ENCODE results near the gene MAP2K2.

The MAP2K2 gene

DNA sequence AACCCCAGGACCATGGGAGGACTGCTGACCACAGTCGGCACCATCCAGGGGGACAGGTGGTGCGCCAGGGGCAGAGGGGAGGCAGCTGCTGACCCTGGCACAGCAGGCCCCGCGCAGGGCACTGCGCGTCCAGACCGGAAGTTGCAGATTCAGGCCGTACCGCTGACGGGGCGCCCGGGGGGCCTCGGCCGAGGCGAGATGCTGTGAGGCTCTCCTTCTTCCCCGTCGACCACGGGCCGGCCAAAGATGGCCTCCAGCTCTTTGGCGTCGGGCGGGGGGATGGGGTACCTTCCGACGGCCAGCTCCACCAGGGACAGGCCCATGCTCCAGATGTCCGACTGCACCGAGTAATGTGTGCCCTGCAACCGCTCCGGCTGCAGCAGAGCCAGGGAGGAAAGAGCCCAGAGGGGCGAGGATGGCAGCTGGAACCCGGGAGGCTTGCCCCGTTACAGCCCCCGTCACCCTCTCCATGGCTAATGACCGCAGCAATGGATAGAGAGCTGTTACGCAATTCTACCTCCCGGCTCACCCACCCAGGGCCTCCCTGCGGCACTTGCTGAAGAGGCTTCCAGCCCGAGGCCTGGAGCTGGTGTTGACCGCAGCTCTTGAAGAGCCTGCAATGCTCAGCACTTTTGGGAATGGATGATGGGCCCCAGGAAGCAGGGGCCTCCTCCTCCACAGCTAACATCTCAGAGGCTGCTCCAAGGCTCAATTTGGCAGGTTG, 24.7 kb downstream of the MAP2K2 start:
- no peak for DNase-seq
- Histone ChIP-seq H3K4me1 (peaks cover 0 to 23% (median 17%) of the 10 kb centered on the region in 4 donors), H3K36me3 (peaks cover 49 to 88% (median 60%) of the 10 kb centered on the region in 3 donors), H3K27ac (peak overlapping the region in 1 of 2 donors; percentile 76), H3K27me3 (no peaks in the 10 kb centered on the region), H3K9me3 (no peaks in the 10 kb centered on the region), H3K4me3 (no peak overlapping the region)
- intact Hi-C loops (cut with DNase I; ENCODE audit: low total_unique reads), result no loop called here
- TF ChIP-seq, protein P1, sequence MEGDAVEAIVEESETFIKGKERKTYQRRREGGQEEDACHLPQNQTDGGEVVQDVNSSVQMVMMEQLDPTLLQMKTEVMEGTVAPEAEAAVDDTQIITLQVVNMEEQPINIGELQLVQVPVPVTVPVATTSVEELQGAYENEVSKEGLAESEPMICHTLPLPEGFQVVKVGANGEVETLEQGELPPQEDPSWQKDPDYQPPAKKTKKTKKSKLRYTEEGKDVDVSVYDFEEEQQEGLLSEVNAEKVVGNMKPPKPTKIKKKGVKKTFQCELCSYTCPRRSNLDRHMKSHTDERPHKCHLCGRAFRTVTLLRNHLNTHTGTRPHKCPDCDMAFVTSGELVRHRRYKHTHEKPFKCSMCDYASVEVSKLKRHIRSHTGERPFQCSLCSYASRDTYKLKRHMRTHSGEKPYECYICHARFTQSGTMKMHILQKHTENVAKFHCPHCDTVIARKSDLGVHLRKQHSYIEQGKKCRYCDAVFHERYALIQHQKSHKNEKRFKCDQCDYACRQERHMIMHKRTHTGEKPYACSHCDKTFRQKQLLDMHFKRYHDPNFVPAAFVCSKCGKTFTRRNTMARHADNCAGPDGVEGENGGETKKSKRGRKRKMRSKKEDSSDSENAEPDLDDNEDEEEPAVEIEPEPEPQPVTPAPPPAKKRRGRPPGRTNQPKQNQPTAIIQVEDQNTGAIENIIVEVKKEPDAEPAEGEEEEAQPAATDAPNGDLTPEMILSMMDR (IDR thresholded peaks at IDR 0.05), result no peak

DNA sequence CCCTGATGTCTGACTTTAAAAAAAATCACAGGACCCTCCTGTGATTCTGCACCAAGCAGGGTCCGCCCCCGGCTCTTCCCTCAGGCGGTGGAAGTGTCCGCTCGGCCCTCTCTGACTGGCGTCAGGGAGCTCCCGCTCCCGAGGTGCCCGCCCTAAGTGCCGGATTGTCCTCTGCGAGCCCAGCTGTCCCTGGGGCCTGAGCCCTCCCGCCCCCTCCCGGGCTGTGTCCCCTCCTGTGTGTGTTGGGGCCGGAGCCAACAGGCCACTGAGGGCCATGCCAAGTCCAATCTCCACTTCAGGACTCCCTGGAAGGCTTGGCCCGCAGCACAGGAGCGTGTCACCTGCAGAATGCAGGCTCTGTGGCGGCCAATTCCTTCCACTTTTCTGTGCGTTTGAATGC, 25.4 kb downstream of the MAP2K2 start:
- H3K36me3 ChIP-seq, result peaks cover 54 to 88% (median 60%) of the 10 kb centered on the region in 3 donors
- H3K4me3 ChIP-seq, result no peak overlapping the region
- peaks cover 0 to 23% (median 17%) of the 10 kb centered on the region in 4 donors for H3K4me1 ChIP-seq
- intact Hi-C loops (cut with DNase I; ENCODE audit: low total_unique reads), result no loop called here
- no peak for DNase-seq
- no peaks in the 10 kb centered on the region for H3K9me3 ChIP-seq
- TF ChIP-seq, protein P1 (IDR thresholded peaks at IDR 0.05), result no peak
- H3K27me3 ChIP-seq, result no peaks in the 10 kb centered on the region
- peak overlapping the region; percentile 76 to 83 for H3K27ac ChIP-seq

DNA sequence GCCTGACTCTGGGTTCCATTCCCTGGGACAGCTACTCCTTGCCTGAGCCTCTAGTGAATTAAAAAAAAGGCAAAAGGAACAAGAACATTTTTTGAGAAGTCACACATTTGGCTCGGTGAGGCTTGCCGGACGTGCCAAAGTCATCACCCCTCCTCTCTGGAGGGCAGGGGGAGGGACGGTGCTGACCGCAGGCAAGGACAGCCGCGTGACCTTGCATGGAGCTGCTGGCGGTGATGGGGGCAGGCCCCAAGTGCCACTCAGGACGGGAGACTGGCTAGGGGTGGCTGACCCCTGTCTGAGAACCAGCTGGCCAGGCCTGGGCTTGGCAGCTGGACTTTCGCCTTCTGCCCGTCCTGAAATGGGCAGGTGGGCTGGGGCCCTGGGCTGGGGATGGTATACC, 26.4 kb downstream of the MAP2K2 start:
- Histone ChIP-seq H3K36me3 (peaks cover 44 to 88% (median 58%) of the 10 kb centered on the region in 3 donors), H3K27ac (peak overlapping the region; percentile 76 to 83), H3K9me3 (no peaks in the 10 kb centered on the region), H3K4me3 (no peak overlapping the region), H3K4me1 (peaks cover 0 to 23% (median 17%) of the 10 kb centered on the region in 4 donors), H3K27me3 (no peaks in the 10 kb centered on the region)
- TF ChIP-seq, protein P1 (IDR thresholded peaks at IDR 0.05), result no peak
- DNase-seq, result peak; percentile 79 to 93
- intact Hi-C loops (cut with DNase I; ENCODE audit: low total_unique reads), result no loop called here

DNA sequence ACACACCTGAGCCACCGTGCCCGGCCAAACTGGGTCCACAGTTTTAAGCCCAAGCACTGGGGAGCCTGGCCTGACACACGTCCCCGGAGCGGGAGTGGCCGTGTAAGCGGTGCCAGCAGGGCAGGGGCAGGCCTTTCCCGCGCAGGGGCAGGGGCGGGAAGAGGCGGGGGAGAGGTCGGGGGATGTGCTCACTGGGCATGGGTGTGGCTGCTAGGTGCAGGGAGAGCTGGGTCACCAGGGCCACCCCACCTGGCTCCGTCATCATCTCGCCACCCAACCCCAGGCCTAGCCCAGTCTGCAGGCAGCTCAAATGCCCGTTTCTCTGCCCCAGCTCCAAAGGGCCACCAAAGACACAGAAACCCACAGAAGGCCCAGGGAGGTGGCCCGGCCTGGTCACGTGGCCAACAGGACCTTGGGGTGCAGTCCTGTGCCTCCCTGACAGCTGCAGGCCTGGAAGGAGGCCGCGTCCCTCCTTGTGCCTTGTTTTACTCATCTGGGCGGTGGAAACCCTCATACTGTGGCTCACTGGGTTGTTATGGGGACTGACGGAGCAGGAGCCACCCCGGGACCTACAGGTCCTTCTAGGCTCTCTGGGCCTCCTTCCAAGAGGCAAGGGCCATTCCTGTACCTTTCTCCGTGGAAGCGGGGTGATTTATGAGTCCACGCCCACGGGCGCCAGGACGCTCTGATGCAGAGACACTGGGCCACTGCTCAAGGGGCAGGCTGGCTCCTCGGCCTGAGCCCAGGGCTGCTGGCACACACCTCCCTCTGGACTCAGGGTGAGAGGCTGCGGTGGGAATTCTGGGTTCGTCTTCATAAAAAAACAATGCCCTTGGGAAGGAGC, 27.7 kb downstream of the MAP2K2 start:
- Histone ChIP-seq H3K4me1 (peaks cover 0 to 23% (median 17%) of the 10 kb centered on the region in 4 donors), H3K4me3 (no peak overlapping the region), H3K9me3 (no peaks in the 10 kb centered on the region), H3K36me3 (peaks cover 32 to 88% (median 54%) of the 10 kb centered on the region in 3 donors), H3K27ac (peak overlapping the region; percentile 76 to 83), H3K27me3 (no peaks in the 10 kb centered on the region)
- DNase-seq, result no peak
- intact Hi-C loops (cut with DNase I; ENCODE audit: low total_unique reads), result no loop called here
- TF ChIP-seq, protein P1 (IDR thresholded peaks at IDR 0.05), result no peak

DNA sequence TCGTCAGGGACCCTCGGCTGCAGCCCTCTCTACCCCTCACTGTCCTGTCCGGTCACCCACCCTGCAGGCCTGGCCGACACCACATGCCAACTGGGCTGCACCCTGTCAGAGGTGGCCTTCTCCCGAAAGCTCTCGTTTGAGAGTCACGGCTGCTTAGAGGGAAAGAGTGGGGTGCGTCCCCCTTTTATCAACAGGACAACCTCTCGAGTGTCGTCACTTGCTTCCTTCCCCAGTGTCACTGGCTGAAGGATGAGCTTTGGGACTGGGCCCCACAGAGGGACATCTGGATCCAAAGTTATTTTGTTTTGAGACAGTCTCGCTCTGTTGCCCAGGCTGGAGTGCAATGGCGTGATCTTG, 28.5 kb downstream of the MAP2K2 start:
- peaks cover 24 to 86% (median 51%) of the 10 kb centered on the region in 3 donors for H3K36me3 ChIP-seq
- no peaks in the 10 kb centered on the region for H3K27me3 ChIP-seq
- intact Hi-C loops (cut with DNase I; ENCODE audit: low total_unique reads), result no loop called here
- H3K9me3 ChIP-seq, result no peaks in the 10 kb centered on the region
- no peak overlapping the region for H3K27ac ChIP-seq
- TF ChIP-seq, protein P1 (IDR thresholded peaks at IDR 0.05), result no peak
- no peak for DNase-seq
- no peak overlapping the region for H3K4me3 ChIP-seq
- peaks cover 0 to 23% (median 17%) of the 10 kb centered on the region in 4 donors for H3K4me1 ChIP-seq

All from tibial artery (tissue), 4 donors.